Endothelial cell of umbilical vein (primary cell): Measurements from ENCODE around the gene PEAK3.
A peak's percentile ranks its signal among the peaks of the same experiment; 100 is the strongest.

Experiments used
- MYC ChIP-seq: IDR thresholded peaks from one replicate; pipeline ENCODE4 v1.6.1; 2011; ENCODE audit warnings: mild to moderate bottlenecking, low read depth, low read length
- POLR2A ChIP-seq: IDR thresholded peaks from 2 replicates; pipeline ENCODE4 v1.6.1; 2012; ENCODE audit warnings: low read depth, mild to moderate bottlenecking, control low read depth, low read length
- TF ChIP-seq, protein P1 (sequence below), 2 donors: IDR thresholded peaks; 1 replicate in 1 of 2; 2 replicates in 1 of 2; pipeline ENCODE4 v1.5.1; 2011; ENCODE audit warnings: low read length in 2 of 2, mild to moderate bottlenecking in 2 of 2, moderate library complexity in 2 of 2, control low read depth in 1 of 2, inconsistent platforms in 1 of 2, low read depth in 1 of 2; ENCODE audit not compliant: insufficient read depth in 1 of 2; ENCODE audit errors: extremely low read depth in 1 of 2

GRCh38 chr19:2236064-2236313 lies 46.0 kb downstream of the PEAK3 start:
- TF ChIP-seq, protein P1, sequence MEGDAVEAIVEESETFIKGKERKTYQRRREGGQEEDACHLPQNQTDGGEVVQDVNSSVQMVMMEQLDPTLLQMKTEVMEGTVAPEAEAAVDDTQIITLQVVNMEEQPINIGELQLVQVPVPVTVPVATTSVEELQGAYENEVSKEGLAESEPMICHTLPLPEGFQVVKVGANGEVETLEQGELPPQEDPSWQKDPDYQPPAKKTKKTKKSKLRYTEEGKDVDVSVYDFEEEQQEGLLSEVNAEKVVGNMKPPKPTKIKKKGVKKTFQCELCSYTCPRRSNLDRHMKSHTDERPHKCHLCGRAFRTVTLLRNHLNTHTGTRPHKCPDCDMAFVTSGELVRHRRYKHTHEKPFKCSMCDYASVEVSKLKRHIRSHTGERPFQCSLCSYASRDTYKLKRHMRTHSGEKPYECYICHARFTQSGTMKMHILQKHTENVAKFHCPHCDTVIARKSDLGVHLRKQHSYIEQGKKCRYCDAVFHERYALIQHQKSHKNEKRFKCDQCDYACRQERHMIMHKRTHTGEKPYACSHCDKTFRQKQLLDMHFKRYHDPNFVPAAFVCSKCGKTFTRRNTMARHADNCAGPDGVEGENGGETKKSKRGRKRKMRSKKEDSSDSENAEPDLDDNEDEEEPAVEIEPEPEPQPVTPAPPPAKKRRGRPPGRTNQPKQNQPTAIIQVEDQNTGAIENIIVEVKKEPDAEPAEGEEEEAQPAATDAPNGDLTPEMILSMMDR (IDR thresholded peaks at IDR 0.05; ENCODE audit: extremely low read depth in 1 of 2, insufficient read depth in 1 of 2, low read depth in 1 of 2, low read length in 2 of 2), result no peak
- TF ChIP-seq POLR2A, result peak; percentile 44
- no peak for TF ChIP-seq MYC
